Thoracic aorta (tissue), 2 donors: ENCODE measurements around the gene MEGF11. TPM values are rescaled to one million over a fixed set of nuclear protein-coding genes. Genes with fewer than 3 reads are reported as not detected.
"Not testable (repeated sequence)": the region's sequence is repeated elsewhere in the genome, so short reads cannot be mapped to it uniquely, and the experiment has no call there.

Source experiments
- ATAC-seq: fragments of 150-250 bp; one replicate; pipeline ENCODE4 v1.8.0; 2017; ENCODE audit warnings: low read depth; ENCODE audit not compliant: insufficient number of reproducible peaks, low FRiP score
- DNase-seq: peaks from one replicate; pipeline ENCODE4 v3.0.0-alpha.2; 2020; ENCODE audit warnings: low spot score
- H3K27ac ChIP-seq, 2 donors: fragments of 200-600 bp; sonication (generic); 1 replicate in 1 of 2; 2 replicates in 1 of 2; pipeline ENCODE4 v1.5.1; 2016; ENCODE audit warnings: mild to moderate bottlenecking in 2 of 2, moderate library complexity in 2 of 2
- H3K27me3 ChIP-seq: fragments of 200-600 bp; sonication (generic); replicated peaks from 2 replicates; pipeline ENCODE4 v1.6.0; 2016; ENCODE audit warnings: mild to moderate bottlenecking; ENCODE audit not compliant: insufficient read depth
- H3K36me3 ChIP-seq: fragments of 200-600 bp; sonication (generic); one replicate; pipeline ENCODE4 v1.5.1; 2016
- H3K4me1 ChIP-seq, 2 donors: fragments of 200-600 bp; sonication (generic); 1 replicate in 1 of 2; 2 replicates in 1 of 2; pipeline versions ENCODE4 v1.5.1 to v1.6.0; 2016; ENCODE audit warnings: low read depth in 2 of 2, mild to moderate bottlenecking in 1 of 2; ENCODE audit not compliant: control insufficient read depth in 1 of 2
- H3K4me3 ChIP-seq: fragments of 200-600 bp; sonication (generic); 2 replicates; pipeline ENCODE4 v1.5.1; 2016; ENCODE audit warnings: mild to moderate bottlenecking
- H3K9me3 ChIP-seq: fragments of 200-600 bp; sonication (generic); 2 replicates; pipeline ENCODE4 v1.5.1; 2016
- total RNA-seq, 2 donors: library from RNA; depleted of rRNA; stranded (reverse); fragments of >200 nt; gene quantifications; one replicate each; pipeline versions ENCODE4 v1.1.0 to v1.2.3, GENCODE V29; 2016
- TF ChIP-seq, protein P1 (sequence below): fragments of 200-600 bp; sonication (generic); IDR thresholded peaks from one replicate; pipeline ENCODE4 v1.5.1; 2019; ENCODE audit warnings: antibody characterized with exemption

MEGF11 gene
- total RNA-seq, 2 donors from 2014 or later = not detected

DNA sequence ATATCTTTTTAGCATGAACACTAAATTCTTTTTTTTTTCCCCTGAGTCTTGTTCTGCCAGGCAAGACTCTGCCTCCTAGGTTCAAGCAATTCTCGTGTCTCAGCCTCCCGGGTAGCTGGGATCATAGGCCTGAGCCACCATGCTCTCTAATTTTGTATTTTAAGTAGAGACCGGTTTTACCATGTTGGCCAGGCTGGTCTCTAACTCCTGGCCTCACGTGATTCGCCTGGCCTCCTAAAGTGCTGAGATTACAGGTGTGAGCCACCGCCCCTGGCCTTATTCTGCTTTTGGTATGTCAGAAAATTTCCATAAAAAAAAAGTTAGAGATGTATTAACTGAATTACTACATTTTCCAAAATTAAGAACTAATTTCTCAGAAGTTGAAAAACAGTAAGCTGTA, 370.0 kb downstream of the MEGF11 start:
- Histone ChIP-seq H3K27me3 (no peaks in the 10 kb centered on the region), H3K27ac (no peak overlapping the region), H3K4me3 (no peak overlapping the region), H3K4me1 (peaks cover 0 to 6% of the 10 kb centered on the region in 2 donors), H3K36me3 (peaks cover 22% of the 10 kb centered on the region), H3K9me3 (no peaks in the 10 kb centered on the region)
- DNase-seq (no peak), ATAC-seq (no peak)
- TF ChIP-seq, protein P1, sequence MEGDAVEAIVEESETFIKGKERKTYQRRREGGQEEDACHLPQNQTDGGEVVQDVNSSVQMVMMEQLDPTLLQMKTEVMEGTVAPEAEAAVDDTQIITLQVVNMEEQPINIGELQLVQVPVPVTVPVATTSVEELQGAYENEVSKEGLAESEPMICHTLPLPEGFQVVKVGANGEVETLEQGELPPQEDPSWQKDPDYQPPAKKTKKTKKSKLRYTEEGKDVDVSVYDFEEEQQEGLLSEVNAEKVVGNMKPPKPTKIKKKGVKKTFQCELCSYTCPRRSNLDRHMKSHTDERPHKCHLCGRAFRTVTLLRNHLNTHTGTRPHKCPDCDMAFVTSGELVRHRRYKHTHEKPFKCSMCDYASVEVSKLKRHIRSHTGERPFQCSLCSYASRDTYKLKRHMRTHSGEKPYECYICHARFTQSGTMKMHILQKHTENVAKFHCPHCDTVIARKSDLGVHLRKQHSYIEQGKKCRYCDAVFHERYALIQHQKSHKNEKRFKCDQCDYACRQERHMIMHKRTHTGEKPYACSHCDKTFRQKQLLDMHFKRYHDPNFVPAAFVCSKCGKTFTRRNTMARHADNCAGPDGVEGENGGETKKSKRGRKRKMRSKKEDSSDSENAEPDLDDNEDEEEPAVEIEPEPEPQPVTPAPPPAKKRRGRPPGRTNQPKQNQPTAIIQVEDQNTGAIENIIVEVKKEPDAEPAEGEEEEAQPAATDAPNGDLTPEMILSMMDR = no peak

DNA sequence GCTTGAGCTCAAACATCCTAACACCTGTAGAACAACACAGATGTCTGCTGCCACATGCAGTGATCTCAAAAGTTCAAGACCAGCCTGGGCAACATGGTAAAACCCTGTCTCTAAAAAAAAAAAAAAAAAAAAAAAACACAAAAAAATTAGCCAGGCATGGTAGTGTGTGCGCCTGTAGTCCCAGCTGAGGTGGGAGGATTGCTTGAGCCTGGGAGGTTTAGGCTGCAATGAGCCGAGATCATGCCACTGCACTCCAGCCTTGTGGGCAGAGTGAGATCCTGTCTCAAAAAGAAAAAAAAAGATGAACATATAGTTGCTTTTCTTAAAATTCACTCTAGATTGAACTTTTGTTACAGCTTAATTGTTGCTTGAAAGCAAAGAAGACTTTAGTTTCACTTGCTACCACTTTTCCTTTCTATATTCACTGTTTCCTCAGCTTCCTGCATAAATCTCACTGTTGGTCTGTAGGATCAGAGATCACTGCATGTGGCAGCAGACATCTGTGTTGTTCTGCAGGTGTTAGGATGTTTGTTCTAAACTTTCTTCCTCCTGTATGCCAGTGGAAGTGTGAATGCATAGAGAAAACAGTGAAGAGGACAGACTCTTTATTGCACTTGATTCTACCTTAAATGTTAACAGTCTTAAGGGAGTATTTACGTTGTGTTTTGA, 371.6 kb downstream of the MEGF11 start:
- TF ChIP-seq, protein P1 = no peak
- no peaks in the 10 kb centered on the region for H3K9me3 ChIP-seq
- no peak overlapping the region for H3K27ac ChIP-seq
- no peak overlapping the region for H3K4me3 ChIP-seq
- peaks cover 22% of the 10 kb centered on the region for H3K36me3 ChIP-seq
- no peak for ATAC-seq
- no peak for DNase-seq
- peaks cover 0 to 6% of the 10 kb centered on the region in 2 donors for H3K4me1 ChIP-seq
- no peaks in the 10 kb centered on the region for H3K27me3 ChIP-seq

DNA sequence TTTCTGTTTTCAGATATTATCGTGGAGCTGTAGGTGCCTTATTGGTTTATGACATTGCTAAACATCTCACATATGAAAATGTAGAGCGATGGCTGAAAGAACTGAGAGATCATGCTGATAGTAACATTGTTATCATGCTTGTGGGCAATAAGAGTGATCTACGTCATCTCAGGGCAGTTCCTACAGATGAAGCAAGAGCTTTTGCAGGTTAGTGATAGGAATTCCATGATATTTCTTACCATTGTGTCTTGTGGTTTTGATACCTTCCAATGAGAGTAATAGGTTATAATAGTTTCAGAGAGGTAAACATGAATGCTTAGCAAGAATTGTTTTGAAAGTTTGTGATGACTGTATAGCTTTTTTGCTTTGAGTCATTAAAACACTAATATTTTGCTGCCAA, 375.8 kb downstream of the MEGF11 start:
- Histone ChIP-seq H3K4me3 (no peak overlapping the region), H3K36me3 (peaks cover 25% of the 10 kb centered on the region), H3K27me3 (no peaks in the 10 kb centered on the region), H3K27ac (no peak overlapping the region), H3K9me3 (no peaks in the 10 kb centered on the region), H3K4me1 (peaks cover 14 to 21% of the 10 kb centered on the region in 2 donors)
- ATAC-seq (no peak), DNase-seq (no peak)
- TF ChIP-seq, protein P1 = no peak

DNA sequence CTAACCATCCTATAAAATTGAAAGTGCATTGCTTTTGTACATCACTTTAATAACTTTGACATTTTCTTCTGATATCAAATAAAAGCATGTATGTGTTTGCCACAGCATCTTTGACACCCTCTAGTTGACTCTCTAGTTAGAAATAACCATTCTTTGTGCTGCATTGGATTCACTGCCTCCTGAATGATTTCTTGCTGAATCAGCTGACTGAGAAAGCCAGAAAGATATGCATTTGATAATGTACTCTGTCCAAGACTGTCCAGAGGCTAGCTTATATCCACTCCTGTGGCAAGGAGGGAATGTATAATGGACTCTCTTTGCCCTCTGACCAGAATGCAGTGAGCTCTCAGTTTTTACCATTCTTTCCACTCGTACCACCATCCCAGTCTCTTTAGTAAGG, 378.1 kb downstream of the MEGF11 start:
- Histone ChIP-seq H3K27me3 (no peaks in the 10 kb centered on the region), H3K9me3 (no peaks in the 10 kb centered on the region), H3K4me1 (peaks cover 27 to 34% of the 10 kb centered on the region in 2 donors), H3K27ac (no peak overlapping the region), H3K36me3 (peaks cover 25% of the 10 kb centered on the region), H3K4me3 (no peak overlapping the region)
- TF ChIP-seq, protein P1 = no peak
- DNase-seq = no peak
- ATAC-seq = no peak

DNA sequence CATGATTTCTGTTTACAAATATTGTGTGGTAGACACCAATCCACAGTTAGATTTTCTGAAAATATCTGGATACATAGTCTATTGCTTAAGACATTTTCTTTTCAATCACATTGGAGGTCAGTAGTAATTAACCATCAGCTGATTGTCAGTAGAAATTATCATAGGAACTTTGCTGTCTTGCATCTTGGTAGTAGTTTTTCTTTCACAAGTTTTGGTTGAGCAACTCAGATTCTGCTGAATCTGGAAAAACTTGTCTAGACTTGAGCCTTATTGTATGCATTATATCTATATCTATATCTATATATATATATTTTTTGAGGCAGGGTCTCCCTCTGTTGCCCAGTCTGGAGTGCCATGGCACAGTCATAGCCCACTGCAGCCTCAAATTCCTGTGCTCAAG, 380.3 kb downstream of the MEGF11 start:
- ATAC-seq = no peak
- Histone ChIP-seq H3K4me1 (peaks cover 27 to 34% of the 10 kb centered on the region in 2 donors), H3K27ac (no peak overlapping the region), H3K4me3 (no peak overlapping the region), H3K27me3 (no peaks in the 10 kb centered on the region), H3K36me3 (peaks cover 17% of the 10 kb centered on the region), H3K9me3 (no peaks in the 10 kb centered on the region)
- DNase-seq = no peak
- TF ChIP-seq, protein P1 = no peak

DNA sequence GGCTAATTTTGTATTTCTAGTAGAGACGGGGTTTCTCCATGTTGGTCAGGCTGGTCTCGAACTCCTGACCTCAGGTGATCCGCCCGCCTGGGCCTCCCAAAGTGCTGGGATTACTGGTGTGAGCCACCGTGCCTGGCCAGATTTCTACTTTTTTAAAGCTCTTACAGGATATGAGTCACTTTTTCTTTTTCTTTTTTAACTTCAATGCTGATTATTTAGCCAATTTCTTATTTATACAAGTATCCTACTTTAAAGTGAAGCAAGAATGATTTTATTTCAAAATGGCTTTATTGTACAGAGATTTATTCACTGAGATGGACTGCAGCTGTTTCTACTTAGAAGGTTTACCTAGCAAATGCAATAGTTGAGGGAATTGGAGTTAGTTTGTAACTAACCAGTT, 381.0 kb downstream of the MEGF11 start:
- H3K27me3 ChIP-seq, H3K9me3 ChIP-seq, ATAC-seq, H3K4me3 ChIP-seq, DNase-seq: not testable (repeated sequence)
- peaks cover 10% of the 10 kb centered on the region for H3K36me3 ChIP-seq
- H3K4me1 ChIP-seq = peaks cover 27 to 34% of the 10 kb centered on the region in 2 donors
- H3K27ac ChIP-seq = peak overlapping the region; percentile 28 to 37

DNA sequence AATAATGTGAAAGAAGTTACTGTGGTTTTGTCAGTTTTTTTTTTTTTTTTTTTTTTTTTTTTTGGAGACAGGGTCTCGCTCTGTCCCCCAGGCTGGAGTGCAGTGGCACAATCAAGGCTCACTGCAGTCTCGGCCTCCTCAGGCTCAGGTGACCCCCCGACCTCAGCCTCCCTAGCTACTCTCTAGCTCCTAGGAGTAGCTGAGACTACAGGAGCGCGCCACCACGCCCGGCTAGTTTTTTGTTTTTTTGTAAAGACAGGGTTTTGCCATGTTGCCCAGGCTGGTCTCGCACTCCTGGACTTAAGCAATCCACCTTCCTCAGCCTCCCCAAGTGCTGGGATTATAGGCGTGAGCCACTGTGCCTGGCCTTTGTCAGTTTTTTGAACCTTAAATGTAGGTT, 381.7 kb downstream of the MEGF11 start:
- not testable (repeated sequence) for H3K36me3 ChIP-seq, DNase-seq, ATAC-seq, H3K9me3 ChIP-seq, H3K4me3 ChIP-seq, H3K27me3 ChIP-seq
- Histone ChIP-seq H3K4me1 (peaks cover 27 to 34% of the 10 kb centered on the region in 2 donors), H3K27ac (peak overlapping the region in 1 of 2 donors; percentile 37)
